HCT116 (cell line): Measurements from ENCODE around the gene CCDC88C.

ENCODE experiments used
- CBX3 ChIP-seq: IDR thresholded peaks from 2 replicates; pipeline ENCODE4 v1.6.1; 2012; ENCODE audit warnings: low read depth
- CEBPB ChIP-seq: IDR thresholded peaks from 2 replicates; pipeline ENCODE4 v1.6.1; 2012; ENCODE audit warnings: low read depth
- EZH2 ChIP-seq: fragments of 200-600 bp; sonication (generic); IDR thresholded peaks from 2 replicates; pipeline ENCODE4 v1.6.1; 2017; ENCODE audit warnings: antibody characterized with exemption, mixed run types
- MAX ChIP-seq: IDR thresholded peaks from 2 replicates; pipeline ENCODE4 v1.6.1; 2012
- POLR2A ChIP-seq: IDR thresholded peaks from 2 replicates; pipeline ENCODE4 v1.7.0; 2011; ENCODE audit warnings: borderline replicate concordance; ENCODE audit not compliant: insufficient read depth, insufficient read length; ENCODE audit errors: extremely low read depth
- POLR2AphosphoS5 ChIP-seq: IDR thresholded peaks from 2 replicates; pipeline ENCODE4 v1.6.1; 2011; ENCODE audit warnings: mild to moderate bottlenecking, low read depth, low read length, moderate library complexity
- RAD21 ChIP-seq: IDR thresholded peaks from 2 replicates; pipeline ENCODE4 v1.6.1; 2012; ENCODE audit warnings: low read depth, mild to moderate bottlenecking
- SP1 ChIP-seq: IDR thresholded peaks from 2 replicates; pipeline ENCODE4 v1.6.1; 2012; ENCODE audit warnings: low read depth
- SRF ChIP-seq: IDR thresholded peaks from 2 replicates; pipeline ENCODE4 v1.6.1; 2012; ENCODE audit warnings: low read depth
- TCF7L2 ChIP-seq: IDR thresholded peaks from 2 replicates; pipeline ENCODE4 v1.7.0; 2011; ENCODE audit warnings: borderline replicate concordance, inconsistent platforms; ENCODE audit not compliant: insufficient read depth, insufficient read length; ENCODE audit errors: extremely low read depth
- YY1 ChIP-seq: IDR thresholded peaks from 2 replicates; pipeline ENCODE4 v1.6.1; 2011; ENCODE audit warnings: low read length, low read depth, moderate library complexity, mild to moderate bottlenecking; ENCODE audit not compliant: insufficient replicate concordance; ENCODE audit errors: extremely low read depth
- TF ChIP-seq, protein P1 (sequence below): IDR thresholded peaks from 2 replicates; pipeline ENCODE4 v1.6.1; 2011; ENCODE audit warnings: mild to moderate bottlenecking, low read length, moderate library complexity; ENCODE audit not compliant: insufficient replicate concordance; ENCODE audit errors: extremely low read depth
- TF ChIP-seq, protein P2 (sequence below), 3 experiments: fragments of 200-600 bp in 1 of 3; sonication (generic) in 1 of 3; IDR thresholded peaks in 2 of 3; conservative IDR thresholded peaks in 1 of 3; 2 replicates each; pipeline ENCODE4 v1.5.1; 2012 to 2017; ENCODE audit warnings: low read depth in 2 of 3, low read length in 2 of 3, antibody characterized with exemption in 1 of 3, borderline replicate concordance in 1 of 3, control low read depth in 1 of 3, mild to moderate bottlenecking in 1 of 3, mixed read lengths in 1 of 3, mixed run types in 1 of 3, moderate library complexity in 1 of 3; ENCODE audit not compliant: insufficient read depth in 1 of 3

DNA sequence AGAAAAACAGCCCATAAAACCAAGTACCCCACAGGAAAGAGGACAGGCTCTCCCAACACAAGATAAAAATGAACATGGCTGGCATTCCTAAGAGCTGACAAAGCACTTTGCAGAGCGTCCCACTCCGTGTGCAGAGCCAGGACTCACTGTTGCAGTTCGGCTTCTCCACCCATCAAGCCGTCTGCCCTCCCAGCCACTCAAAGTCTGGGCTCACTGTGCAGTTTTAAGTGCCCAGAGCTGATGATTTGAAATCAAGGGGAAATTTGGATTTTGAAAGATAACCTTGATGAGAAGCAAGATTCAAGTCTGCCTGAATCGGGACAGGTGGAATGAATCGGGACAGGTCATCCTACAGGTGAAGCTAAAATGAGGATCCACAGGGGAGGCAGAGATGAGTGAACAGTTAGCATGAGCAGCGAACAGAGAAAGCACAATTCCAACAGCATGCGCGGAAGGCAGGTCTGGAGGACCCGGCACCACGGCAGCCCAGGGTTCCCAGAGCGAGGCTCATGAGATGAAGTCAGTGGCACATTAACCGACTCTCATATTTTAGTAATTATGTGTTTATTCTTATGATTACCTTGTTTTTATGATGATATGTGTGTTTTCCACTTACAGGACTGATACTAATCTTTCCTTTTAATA is 133.4 kb downstream of the CCDC88C start:
- TF ChIP-seq SRF: no peak
- TF ChIP-seq POLR2AphosphoS5: no peak
- TF ChIP-seq CEBPB: no peak
- TF ChIP-seq, protein P1, sequence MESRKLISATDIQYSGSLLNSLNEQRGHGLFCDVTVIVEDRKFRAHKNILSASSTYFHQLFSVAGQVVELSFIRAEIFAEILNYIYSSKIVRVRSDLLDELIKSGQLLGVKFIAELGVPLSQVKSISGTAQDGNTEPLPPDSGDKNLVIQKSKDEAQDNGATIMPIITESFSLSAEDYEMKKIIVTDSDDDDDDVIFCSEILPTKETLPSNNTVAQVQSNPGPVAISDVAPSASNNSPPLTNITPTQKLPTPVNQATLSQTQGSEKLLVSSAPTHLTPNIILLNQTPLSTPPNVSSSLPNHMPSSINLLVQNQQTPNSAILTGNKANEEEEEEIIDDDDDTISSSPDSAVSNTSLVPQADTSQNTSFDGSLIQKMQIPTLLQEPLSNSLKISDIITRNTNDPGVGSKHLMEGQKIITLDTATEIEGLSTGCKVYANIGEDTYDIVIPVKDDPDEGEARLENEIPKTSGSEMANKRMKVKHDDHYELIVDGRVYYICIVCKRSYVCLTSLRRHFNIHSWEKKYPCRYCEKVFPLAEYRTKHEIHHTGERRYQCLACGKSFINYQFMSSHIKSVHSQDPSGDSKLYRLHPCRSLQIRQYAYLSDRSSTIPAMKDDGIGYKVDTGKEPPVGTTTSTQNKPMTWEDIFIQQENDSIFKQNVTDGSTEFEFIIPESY: no peak
- TF ChIP-seq TCF7L2: no peak
- TF ChIP-seq MAX: no peak
- no peak for TF ChIP-seq POLR2A
- TF ChIP-seq CBX3: no peak
- TF ChIP-seq, protein P2, sequence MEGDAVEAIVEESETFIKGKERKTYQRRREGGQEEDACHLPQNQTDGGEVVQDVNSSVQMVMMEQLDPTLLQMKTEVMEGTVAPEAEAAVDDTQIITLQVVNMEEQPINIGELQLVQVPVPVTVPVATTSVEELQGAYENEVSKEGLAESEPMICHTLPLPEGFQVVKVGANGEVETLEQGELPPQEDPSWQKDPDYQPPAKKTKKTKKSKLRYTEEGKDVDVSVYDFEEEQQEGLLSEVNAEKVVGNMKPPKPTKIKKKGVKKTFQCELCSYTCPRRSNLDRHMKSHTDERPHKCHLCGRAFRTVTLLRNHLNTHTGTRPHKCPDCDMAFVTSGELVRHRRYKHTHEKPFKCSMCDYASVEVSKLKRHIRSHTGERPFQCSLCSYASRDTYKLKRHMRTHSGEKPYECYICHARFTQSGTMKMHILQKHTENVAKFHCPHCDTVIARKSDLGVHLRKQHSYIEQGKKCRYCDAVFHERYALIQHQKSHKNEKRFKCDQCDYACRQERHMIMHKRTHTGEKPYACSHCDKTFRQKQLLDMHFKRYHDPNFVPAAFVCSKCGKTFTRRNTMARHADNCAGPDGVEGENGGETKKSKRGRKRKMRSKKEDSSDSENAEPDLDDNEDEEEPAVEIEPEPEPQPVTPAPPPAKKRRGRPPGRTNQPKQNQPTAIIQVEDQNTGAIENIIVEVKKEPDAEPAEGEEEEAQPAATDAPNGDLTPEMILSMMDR (IDR thresholded peaks at IDR 0.05 in 2 of 3, conservative IDR thresholded peaks at IDR 0.05 in 1 of 3; ENCODE audit: borderline replicate concordance in 1 of 3, insufficient read depth in 1 of 3, low read depth in 2 of 3, low read length in 2 of 3): no peak
- no peak for TF ChIP-seq YY1
- no peak for TF ChIP-seq SP1
- no peak for TF ChIP-seq EZH2
- TF ChIP-seq RAD21: no peak
